Activated naive CD4-positive, alpha-beta T cell treated with anti-CD3 and anti-CD28 coated beads, Interleukin-2, amount 50 U/mL, for 24 hours (primary cell): Measurements from ENCODE around the gene GAD2.

ENCODE experiments used
- H3K27ac Mint-ChIP-seq: one replicate; pipeline ENCODE4 v1.8.0; 2021; ENCODE audit warnings: mild to moderate bottlenecking, mixed read lengths
- H3K27me3 Mint-ChIP-seq: one replicate; pipeline ENCODE4 v1.8.0; 2021; ENCODE audit warnings: mixed read lengths
- H3K36me3 Mint-ChIP-seq: one replicate; pipeline ENCODE4 v1.8.0; 2021; ENCODE audit warnings: mixed read lengths
- H3K4me1 Mint-ChIP-seq: one replicate; pipeline ENCODE4 v1.8.0; 2021; ENCODE audit warnings: mixed read lengths
- H3K4me3 Mint-ChIP-seq: one replicate; pipeline ENCODE4 v1.8.0; 2021; ENCODE audit warnings: mild to moderate bottlenecking, mixed read lengths
- H3K9me3 Mint-ChIP-seq: one replicate; pipeline ENCODE4 v1.8.0; 2021; ENCODE audit warnings: mixed read lengths

The GAD2 gene

DNA sequence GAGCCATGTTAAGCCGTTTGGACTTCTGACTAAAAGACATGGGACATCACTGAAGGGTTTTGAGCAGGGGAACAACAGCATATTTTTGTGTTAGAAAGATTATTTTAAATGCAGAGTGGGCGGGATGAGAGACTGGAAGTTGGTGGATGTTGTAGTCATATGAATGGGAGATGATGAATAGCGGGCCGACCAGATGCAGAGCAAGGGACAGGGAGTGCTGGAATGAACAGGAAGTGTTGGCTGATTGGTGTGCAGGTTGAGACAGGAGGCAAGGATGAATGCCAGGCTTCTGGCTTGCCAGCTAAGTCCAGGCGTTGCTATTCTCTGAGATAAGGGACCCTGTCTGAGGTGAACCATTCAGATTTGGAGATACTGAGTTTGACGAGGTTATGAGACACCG lies 38.0 kb downstream of the GAD2 start:
- Mint-ChIP-seq H3K4me1 (no peaks in the 10 kb centered on the region), H3K4me3 (no peak overlapping the region), H3K27ac (no peak overlapping the region), H3K27me3 (peaks cover 12% of the 10 kb centered on the region), H3K9me3 (no peaks in the 10 kb centered on the region), H3K36me3 (no peaks in the 10 kb centered on the region)

DNA sequence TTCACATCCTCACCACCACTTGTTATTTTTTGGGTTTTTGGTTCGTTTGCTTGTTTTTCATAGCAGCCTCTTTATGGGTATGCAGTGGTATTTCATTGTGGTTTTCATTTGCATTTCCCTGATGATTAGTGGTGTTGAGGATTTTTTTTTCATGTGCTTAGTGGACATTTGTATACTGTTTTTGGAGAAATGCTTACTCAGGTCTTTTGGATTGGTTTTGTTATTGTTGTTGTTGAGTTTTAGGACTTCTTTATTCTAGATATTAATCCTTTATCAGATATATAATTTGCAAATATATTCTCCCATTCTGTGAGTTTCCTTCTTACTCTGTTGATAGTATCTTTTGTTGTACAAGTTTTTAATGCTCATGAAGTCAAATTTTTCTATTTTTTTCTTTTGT lies 42.8 kb downstream of the GAD2 start:
- Mint-ChIP-seq H3K9me3 (no peaks in the 10 kb centered on the region), H3K4me3 (no peak overlapping the region), H3K36me3 (no peaks in the 10 kb centered on the region), H3K27ac (no peak overlapping the region), H3K27me3 (peaks cover 15% of the 10 kb centered on the region), H3K4me1 (no peaks in the 10 kb centered on the region)

DNA sequence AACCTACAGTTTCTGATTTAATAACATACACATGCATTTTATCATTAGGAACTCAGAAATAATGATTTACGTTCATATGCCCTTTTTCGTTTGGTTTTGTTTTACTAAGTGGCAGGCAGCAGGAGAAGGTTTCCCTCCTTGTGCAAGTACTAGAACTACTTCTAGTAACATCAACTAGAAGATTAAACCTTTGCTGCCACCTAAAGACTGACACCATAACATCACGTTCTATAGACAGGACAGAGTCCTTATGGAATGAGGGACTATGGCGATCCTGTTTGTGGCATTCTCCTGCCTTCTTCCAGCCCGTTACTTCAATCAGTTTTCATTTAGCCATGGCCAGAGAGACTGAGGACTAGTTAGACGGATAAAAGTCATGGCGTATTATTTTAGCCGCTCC lies 53.2 kb downstream of the GAD2 start:
- H3K27ac Mint-ChIP-seq, result no peak overlapping the region
- H3K27me3 Mint-ChIP-seq, result peaks cover 9% of the 10 kb centered on the region
- H3K36me3 Mint-ChIP-seq, result no peaks in the 10 kb centered on the region
- H3K4me1 Mint-ChIP-seq, result no peaks in the 10 kb centered on the region
- H3K4me3 Mint-ChIP-seq, result no peak overlapping the region
- no peaks in the 10 kb centered on the region for H3K9me3 Mint-ChIP-seq

DNA sequence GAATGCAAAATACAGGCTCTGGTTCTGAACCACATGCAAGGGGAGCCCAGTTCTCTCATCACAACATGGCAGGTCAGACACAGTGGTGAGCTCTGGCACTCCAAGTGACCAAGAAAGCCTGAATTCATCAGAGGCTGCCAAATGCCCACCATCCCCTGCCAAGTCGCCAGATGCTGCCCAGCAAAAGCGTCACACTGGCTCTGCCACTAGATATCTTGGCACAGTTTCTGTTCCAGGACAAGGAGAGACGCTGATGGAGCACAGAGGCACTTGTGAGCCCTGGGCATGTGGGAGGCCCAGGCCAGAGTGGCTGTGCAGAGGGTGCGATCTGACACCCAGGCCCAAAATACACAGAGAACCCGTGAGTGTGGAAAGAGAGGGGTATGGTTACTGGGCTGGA lies 57.8 kb downstream of the GAD2 start:
- H3K27ac Mint-ChIP-seq, result no peak overlapping the region
- H3K9me3 Mint-ChIP-seq, result no peaks in the 10 kb centered on the region
- no peak overlapping the region for H3K4me3 Mint-ChIP-seq
- no peaks in the 10 kb centered on the region for H3K36me3 Mint-ChIP-seq
- H3K27me3 Mint-ChIP-seq, result peaks cover 4% of the 10 kb centered on the region
- H3K4me1 Mint-ChIP-seq, result no peaks in the 10 kb centered on the region

DNA sequence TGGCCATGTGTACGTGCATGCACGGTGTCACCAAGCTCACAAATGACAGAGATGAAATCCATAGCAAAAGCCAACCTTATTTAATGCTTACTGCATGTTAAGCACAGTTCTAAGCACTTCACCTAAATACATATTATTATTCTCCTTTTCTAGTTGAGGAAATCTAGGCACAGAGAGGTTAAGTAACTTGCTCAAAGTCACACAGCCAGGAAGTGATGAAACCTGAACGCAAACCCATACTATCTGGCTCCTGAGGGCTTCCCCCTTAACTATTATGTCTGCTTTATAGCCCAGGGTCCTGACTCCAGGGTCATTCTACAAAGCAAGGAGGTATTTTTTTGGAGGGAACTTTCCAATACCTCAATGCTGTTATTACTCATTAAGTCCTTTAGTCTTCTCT lies 61.7 kb downstream of the GAD2 start:
- no peak overlapping the region for H3K27ac Mint-ChIP-seq
- no peaks in the 10 kb centered on the region for H3K4me1 Mint-ChIP-seq
- H3K4me3 Mint-ChIP-seq, result no peak overlapping the region
- no peaks in the 10 kb centered on the region for H3K9me3 Mint-ChIP-seq
- no peaks in the 10 kb centered on the region for H3K36me3 Mint-ChIP-seq
- H3K27me3 Mint-ChIP-seq, result peaks cover 3% of the 10 kb centered on the region

DNA sequence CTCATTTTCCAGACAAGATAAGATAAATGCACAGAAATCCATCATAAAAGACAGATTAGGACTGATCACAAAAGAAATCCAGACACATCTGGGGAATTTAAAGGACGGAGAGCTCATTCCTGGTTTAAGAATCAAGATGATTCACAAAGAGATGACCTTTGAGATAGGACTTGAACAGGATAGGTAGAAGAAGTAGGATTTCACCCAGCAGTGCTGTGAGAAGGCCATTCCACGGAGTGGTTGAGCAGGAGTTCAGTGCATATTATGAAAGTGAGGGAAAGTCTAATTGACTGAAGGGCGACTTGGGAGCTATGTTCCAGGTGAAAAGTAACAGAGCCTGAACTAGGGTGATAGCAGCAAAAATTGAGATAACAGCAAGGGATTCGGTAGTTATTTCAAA lies 73.7 kb downstream of the GAD2 start:
- no peak overlapping the region for H3K27ac Mint-ChIP-seq
- no peaks in the 10 kb centered on the region for H3K36me3 Mint-ChIP-seq
- H3K27me3 Mint-ChIP-seq, result peaks cover 13% of the 10 kb centered on the region
- H3K9me3 Mint-ChIP-seq, result no peaks in the 10 kb centered on the region
- H3K4me3 Mint-ChIP-seq, result no peak overlapping the region
- no peaks in the 10 kb centered on the region for H3K4me1 Mint-ChIP-seq

DNA sequence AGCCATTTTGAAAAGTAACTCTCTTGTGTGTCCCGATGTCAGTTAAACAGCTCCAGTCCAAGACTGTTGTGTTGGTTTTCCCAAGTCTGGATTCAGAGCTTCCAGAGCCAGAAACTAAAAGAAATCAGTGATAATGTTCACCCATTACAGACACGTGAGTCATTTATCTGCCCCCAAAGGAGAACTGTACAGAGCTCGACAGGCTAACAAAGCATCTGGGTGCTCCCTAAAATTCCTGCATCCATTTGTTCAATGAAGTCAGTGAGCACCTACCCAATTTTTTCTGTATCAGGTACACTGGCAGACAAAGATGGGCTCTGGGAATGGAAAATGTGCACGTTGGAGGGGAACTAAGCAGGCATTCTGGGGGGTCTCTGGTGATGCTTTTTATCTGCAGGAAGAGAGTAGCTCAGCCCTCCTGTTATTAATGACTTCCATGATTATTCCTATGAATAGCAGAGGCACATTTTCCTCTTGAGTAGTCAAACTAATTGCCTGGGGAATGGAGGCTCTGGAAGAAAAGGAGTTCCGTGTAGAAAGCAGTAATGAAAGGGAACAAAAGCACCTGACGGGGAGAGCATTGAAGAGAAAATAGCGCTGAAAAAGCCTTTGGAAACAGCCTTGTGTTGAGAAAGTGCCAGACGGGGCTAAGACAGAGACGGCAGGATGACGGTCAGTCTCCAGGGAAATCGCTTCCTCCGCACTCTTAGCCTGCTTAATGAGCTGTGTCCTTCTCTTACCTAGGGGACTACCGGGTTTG lies 75.3 kb downstream of the GAD2 start:
- Mint-ChIP-seq H3K27ac (no peak overlapping the region), H3K36me3 (no peaks in the 10 kb centered on the region), H3K4me1 (no peaks in the 10 kb centered on the region), H3K27me3 (peaks cover 14% of the 10 kb centered on the region), H3K4me3 (no peak overlapping the region), H3K9me3 (no peaks in the 10 kb centered on the region)

DNA sequence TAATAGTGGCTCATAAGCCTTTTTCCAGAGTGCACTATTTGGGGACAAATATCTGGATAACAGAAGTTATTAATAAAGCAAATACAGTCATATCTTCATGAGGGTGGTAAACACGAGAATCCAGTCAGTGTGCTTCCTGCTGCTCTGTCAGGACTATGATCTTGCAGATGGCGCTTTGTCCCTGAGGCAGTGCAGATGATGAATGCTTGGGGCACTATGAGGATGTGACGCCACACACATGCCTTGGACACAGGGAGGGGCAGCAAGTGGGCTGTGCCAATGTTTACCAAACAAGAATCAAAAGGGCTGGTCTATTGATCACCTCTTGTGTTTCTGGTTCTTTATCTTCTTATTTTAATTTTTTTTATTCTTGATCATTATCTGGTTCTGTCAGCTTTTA lies 79.8 kb downstream of the GAD2 start:
- H3K4me1 Mint-ChIP-seq, result no peaks in the 10 kb centered on the region
- no peaks in the 10 kb centered on the region for H3K36me3 Mint-ChIP-seq
- H3K27me3 Mint-ChIP-seq, result peaks cover 8% of the 10 kb centered on the region
- no peak overlapping the region for H3K4me3 Mint-ChIP-seq
- H3K27ac Mint-ChIP-seq, result no peak overlapping the region
- no peaks in the 10 kb centered on the region for H3K9me3 Mint-ChIP-seq

DNA sequence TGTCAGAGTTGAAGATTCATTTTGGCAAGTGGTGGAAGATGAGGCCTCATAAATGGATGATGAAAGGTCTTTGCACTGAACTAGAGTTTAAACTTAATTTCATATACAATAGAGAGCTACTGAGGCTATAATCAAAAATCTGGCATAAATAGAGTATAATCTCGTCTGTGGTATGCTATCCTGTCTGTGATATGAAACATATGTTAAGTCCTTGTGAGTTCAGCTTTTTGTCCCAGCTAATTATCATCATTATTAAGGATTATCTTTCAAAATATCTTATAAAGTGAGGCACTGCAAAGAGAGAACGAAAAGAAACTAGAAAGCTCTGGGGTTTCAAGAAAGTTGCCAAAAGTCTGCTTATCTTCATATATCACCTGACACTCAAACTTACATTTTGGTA lies 83.4 kb downstream of the GAD2 start:
- Mint-ChIP-seq H3K36me3 (no peaks in the 10 kb centered on the region), H3K27ac (no peak overlapping the region), H3K9me3 (no peaks in the 10 kb centered on the region), H3K27me3 (peaks cover 2% of the 10 kb centered on the region), H3K4me3 (no peak overlapping the region), H3K4me1 (no peaks in the 10 kb centered on the region)

DNA sequence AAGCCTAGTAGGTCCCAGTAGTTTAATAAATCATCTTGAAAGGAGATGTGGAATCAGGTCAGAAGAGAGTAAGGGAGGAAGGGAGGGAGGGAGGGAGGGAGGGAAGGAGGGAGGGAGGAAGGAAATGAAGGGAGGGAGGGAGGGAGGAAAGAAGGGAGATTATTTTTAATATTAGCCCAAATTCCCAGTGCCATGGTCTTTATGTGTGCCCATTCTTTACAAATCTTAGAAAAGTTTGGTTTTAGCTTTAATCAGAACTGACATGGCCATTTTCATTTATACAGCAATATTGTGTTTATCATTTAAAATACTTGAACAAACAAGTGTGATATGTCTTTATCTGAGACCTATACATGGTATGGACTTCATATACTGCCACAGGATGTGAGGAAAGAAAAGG lies 86.8 kb downstream of the GAD2 start:
- H3K27me3 Mint-ChIP-seq, result peaks cover 4% of the 10 kb centered on the region
- no peaks in the 10 kb centered on the region for H3K9me3 Mint-ChIP-seq
- H3K4me3 Mint-ChIP-seq, result no peak overlapping the region
- H3K27ac Mint-ChIP-seq, result no peak overlapping the region
- no peaks in the 10 kb centered on the region for H3K36me3 Mint-ChIP-seq
- H3K4me1 Mint-ChIP-seq, result no peaks in the 10 kb centered on the region

DNA sequence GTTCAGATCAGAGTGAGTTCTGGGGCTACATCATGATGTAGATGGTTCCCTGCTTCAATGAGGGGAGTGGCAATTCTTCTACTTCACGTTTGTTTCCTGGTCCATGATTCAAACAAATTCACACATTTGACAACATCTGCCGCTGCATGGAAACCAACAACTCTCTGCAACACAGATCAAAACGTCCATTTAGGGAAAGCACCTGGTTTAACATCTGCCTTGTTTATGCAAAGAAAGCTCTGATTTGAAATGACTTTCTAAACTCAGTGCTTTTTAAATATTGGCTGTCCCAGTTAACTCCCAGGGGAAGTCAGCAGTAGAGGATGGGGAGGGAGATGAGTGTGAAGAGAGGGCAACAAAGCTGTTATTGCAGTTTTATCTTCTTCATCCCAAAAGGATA lies 93.8 kb downstream of the GAD2 start:
- H3K36me3 Mint-ChIP-seq, result no peaks in the 10 kb centered on the region
- H3K4me3 Mint-ChIP-seq, result no peak overlapping the region
- no peak overlapping the region for H3K27ac Mint-ChIP-seq
- no peaks in the 10 kb centered on the region for H3K9me3 Mint-ChIP-seq
- H3K4me1 Mint-ChIP-seq, result no peaks in the 10 kb centered on the region
- peaks cover 10% of the 10 kb centered on the region for H3K27me3 Mint-ChIP-seq

DNA sequence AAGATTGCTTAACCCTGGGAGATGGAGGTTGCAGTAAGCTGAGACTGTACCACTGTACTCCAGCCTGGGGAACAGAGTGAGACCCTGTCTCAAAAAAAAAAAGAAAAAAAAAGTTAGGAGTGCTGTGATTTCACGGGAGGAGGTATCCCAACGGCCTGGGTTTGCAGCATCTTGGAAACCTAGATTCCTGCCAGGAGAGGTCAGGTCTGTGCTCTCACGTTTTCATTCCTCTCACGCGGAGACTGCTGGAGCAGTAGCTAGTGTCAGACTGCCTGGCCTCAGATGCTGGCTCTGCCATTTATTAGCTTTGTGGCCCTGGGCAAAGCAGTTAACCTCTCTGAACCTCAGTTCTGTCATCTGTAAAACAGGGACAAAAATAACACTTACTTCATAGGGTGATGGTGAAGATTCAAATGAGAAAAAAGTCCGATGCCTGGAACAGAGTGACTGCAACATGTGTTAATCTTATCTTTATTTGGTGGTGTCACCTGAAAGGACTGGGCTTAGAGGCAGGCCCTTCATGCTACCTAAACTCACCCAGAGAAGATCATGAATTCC lies 94.9 kb downstream of the GAD2 start:
- no peak overlapping the region for H3K27ac Mint-ChIP-seq
- H3K36me3 Mint-ChIP-seq, result no peaks in the 10 kb centered on the region
- no peaks in the 10 kb centered on the region for H3K9me3 Mint-ChIP-seq
- H3K4me1 Mint-ChIP-seq, result no peaks in the 10 kb centered on the region
- H3K27me3 Mint-ChIP-seq, result peaks cover 10% of the 10 kb centered on the region
- no peak overlapping the region for H3K4me3 Mint-ChIP-seq

DNA sequence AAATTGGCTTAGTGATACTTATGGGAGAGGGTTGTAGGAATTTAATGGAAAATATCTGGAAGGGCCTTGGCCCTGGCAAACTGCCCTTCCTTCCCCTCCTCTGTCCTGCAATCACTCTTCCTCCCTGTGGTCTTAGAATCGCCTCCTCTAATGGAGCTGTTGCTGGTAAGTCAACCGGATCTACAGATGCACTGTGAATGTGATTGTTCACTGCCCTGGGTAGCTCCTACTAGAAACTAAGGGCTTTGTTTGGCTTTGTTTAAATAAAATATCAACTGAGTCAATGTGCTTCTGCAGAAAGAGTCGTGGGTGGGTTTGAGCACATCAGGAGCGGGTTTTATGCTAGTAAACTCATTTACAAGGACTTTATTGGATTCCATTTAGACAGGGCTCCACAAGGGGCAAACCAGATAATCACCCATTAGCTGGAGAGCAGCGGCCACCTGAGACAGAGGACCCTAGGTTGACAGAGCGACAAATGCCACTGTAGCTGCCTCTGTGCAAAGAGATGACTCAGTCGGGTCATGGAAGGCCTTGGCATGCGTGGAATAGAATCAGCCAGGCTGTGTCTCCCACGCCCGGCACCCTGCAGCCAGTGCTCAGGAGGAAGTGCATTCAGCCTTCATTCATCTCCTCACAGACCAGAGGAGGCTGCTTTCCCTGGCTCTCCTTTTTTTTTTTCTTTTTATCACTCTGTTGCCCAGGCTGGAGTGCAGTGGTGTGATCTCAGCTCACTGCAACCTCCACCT lies 97.9 kb downstream of the GAD2 start:
- H3K4me1 Mint-ChIP-seq, result no peaks in the 10 kb centered on the region
- no peaks in the 10 kb centered on the region for H3K36me3 Mint-ChIP-seq
- no peaks in the 10 kb centered on the region for H3K9me3 Mint-ChIP-seq
- H3K4me3 Mint-ChIP-seq, result no peak overlapping the region
- no peak overlapping the region for H3K27ac Mint-ChIP-seq
- peaks cover 3% of the 10 kb centered on the region for H3K27me3 Mint-ChIP-seq

DNA sequence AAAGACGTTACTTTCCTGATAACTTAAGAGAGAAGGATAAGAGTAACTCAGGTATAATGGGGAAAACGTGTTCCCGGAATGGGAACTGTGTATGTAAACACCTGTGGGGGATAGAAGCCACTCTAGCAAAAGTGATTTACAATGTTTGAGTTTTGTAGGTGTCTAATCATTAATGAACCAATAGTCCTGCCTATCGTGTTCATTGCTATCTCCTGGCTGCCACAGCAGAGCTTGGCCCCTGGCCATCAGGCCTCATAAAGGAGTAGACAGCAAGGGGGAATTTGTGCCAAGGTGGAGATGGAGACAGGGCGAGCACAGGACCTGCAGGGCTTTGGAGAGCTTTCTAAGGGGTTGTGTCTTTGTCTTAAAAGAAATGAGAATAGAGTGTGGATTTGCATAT lies 102.1 kb downstream of the GAD2 start:
- Mint-ChIP-seq H3K4me1 (no peaks in the 10 kb centered on the region), H3K27ac (no peak overlapping the region), H3K9me3 (no peaks in the 10 kb centered on the region), H3K27me3 (peaks cover 2% of the 10 kb centered on the region), H3K4me3 (no peak overlapping the region), H3K36me3 (no peaks in the 10 kb centered on the region)

DNA sequence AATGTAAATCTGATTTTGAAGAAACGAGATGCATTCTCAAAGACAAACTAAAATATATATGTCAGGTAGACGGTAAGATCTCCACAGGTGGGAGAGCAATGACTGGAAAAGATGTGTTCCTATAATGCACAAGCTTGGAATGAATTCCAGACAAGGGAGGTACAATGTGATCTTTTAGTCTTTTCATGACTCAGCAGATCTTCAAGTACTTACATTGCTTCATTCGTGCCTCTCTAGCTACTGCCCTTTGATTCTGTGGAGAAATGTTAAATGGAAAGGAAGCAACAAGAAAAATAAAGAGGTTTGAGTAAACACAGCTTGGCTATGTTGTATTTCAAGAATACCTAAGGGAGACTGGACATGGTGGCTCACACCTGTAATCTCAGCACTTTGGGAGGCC lies 106.6 kb downstream of the GAD2 start:
- peaks cover 6% of the 10 kb centered on the region for H3K9me3 Mint-ChIP-seq
- no peaks in the 10 kb centered on the region for H3K4me1 Mint-ChIP-seq
- H3K27ac Mint-ChIP-seq, result no peak overlapping the region
- H3K4me3 Mint-ChIP-seq, result no peak overlapping the region
- peaks cover 2% of the 10 kb centered on the region for H3K27me3 Mint-ChIP-seq
- H3K36me3 Mint-ChIP-seq, result peaks cover 3% of the 10 kb centered on the region

DNA sequence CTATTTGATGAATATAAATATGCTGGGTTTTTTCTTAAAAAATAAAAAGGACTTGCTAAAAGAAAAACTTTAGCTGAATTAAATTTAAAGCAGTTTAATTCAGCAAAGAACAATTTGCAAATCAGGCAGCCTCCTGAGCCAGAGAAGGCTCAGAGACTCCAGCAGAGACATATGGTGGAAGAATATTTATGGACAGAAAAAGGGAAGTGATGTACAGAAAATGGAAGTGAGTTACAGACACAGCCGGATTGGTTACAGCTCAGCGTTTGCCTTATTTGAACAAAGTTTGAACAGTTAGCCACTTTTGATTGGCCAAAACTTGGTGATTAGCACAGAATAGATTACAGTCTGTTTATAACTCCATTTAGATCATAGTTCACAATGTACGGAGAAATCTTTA lies 110.3 kb downstream of the GAD2 start:
- peaks cover 6% of the 10 kb centered on the region for H3K9me3 Mint-ChIP-seq
- no peak overlapping the region for H3K4me3 Mint-ChIP-seq
- H3K4me1 Mint-ChIP-seq, result no peaks in the 10 kb centered on the region
- peaks cover 3% of the 10 kb centered on the region for H3K36me3 Mint-ChIP-seq
- H3K27me3 Mint-ChIP-seq, result peaks cover 1% of the 10 kb centered on the region
- H3K27ac Mint-ChIP-seq, result no peak overlapping the region
